Astrocyte (in vitro differentiated cells and primary cell): ENCODE measurements around the gene CCDC91.

Source experiments
- CTCF ChIP-seq: IDR thresholded peaks from 2 replicates; pipeline ENCODE4 v1.5.1; 2011; ENCODE audit warnings: low read depth, mild to moderate bottlenecking, inconsistent platforms, low read length, moderate library complexity; ENCODE audit not compliant: insufficient read depth
- EZH2 ChIP-seq: IDR thresholded peaks from 2 replicates; pipeline ENCODE4 v1.6.1; 2012; ENCODE audit warnings: mild to moderate bottlenecking, low read length, inconsistent platforms; ENCODE audit not compliant: insufficient read depth

GRCh38 chr12:28320353-28320752 is 130.1 kb downstream of the CCDC91 start:
- TF ChIP-seq CTCF (no peak), EZH2 (no peak)
